NCI-H69 (cell line): ENCODE data around the gene PRRC2C.
"Not testable (repeated sequence)": the region's sequence is repeated elsewhere in the genome, so short reads cannot be mapped to it uniquely, and the experiment has no call there.

Experiments
- DNase-seq: peaks from one replicate; lab custom pipeline; 2025; lab: John Stamatoyannopoulos, UW

The PRRC2C gene

DNA sequence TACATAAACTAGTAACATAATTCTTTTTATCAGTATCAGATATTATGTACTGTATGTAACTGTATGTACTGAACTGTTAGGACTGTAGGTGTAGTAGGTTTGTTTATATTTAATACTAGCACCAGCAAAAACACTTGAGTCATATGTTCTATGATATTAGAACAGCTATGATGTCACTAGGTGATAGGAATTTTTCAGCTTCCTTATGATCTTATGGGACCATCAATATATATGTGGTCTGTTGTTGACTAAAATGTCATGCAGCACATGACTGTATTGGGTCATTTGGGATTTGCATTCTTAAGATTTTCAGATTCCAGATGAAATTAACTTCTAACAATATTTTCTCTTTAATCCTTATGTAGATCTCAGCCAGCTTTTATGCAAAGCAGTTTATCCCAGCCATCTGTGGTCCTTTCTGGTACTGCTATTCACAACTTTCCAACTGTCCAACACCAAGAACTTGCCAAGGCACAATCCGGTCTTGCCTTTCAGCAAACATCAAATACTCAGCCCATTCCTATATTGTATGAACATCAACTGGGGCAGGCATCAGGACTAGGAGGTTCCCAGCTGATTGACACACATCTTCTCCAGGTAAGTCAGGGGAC is 98.4 kb downstream of the PRRC2C start:
- DNase-seq = no peak

DNA sequence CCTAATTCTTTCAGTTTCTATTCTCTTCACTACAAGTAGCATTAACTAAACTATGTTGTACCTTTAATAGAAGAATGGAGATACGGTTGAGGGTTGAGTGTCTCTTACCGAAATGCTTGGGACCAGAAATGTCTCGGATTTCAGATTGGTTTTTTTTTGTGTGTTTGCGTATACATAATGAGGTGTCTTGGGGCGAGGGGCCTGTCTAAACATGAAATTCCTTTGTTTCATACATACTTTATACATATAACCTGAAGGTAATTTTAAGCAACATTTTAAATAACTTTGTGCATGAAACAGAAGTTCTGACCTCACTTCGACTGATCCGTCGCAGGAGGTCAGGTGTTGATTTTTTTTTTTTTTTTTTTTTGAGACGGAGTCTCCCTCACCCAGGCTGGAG is 100.4 kb downstream of the PRRC2C start:
- DNase-seq = peak; percentile 51

DNA sequence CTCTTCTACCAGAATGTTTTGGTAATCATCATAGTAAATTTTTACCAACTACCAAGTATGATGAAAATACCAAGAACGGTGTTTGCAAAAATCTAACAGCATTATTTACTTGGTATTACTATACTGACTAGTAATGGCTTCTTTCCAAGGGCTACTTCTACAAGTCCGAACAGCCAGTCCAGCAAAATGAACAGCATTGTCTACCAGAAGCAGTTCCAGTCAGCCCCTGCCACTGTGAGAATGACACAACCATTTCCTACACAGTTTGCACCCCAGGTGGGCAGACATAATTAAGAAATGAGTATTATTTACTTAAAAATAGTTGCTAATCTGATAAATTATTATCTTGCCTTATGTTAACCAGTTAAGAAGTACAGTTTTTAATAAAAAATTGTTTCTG is 102.9 kb downstream of the PRRC2C start:
- DNase-seq = no peak

DNA sequence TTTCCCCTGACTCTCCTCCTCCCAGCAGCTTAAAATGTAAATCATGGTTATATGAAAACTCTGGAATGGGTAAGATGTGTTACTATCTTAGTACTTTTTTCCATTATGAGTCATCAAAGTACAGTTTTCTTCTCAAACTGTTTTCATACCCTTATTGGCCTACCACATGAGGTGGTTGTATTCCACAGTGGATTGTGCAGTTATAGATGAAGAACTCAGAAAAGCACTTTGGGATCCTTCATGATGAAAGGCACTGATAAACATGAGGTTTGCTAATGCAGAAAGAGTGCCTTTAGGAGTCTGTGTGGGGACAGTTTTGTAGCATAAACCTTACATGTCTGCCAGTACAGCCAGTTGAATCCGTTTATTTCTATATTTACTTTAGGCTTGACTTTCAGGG is 104.7 kb downstream of the PRRC2C start:
- DNase-seq = no peak

DNA sequence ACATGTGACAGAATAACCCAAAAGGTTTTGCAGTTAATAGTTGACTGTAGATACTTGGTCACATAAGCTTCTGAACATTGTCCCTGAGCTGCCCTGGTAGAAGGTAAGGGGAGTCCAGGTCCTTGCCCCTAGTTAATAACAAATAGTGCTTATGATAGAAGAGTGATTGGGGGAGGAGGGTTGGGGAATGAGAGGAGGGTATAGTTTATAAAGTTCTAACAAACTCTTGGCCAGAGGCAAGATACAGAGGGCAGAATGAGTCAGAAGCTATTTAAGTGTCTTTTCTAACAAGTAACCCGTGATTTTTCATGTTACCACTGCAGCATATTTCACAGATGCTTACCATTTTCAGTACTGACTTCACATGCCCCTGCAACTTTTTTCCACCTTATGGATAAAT is 110.0 kb downstream of the PRRC2C start:
- no peak for DNase-seq

DNA sequence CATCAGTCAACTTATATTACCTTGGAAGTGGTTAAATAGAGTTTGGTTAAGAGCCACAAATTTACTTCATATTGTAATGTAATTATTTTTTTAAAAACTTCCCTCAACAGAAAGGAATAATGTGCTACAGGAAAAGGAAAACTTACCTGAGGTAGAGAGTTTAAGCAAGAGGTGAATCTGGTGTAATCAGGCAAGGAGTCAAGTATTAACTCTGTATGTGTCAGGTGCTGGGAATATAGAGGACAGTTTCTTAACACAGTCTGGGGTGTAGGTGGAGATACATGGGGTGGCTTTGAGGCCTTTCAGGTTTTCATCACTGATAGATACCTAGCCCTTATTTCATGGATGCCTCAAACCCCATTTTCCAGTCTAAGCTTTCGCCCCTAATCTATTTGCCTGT is 110.8 kb downstream of the PRRC2C start:
- no peak for DNase-seq

DNA sequence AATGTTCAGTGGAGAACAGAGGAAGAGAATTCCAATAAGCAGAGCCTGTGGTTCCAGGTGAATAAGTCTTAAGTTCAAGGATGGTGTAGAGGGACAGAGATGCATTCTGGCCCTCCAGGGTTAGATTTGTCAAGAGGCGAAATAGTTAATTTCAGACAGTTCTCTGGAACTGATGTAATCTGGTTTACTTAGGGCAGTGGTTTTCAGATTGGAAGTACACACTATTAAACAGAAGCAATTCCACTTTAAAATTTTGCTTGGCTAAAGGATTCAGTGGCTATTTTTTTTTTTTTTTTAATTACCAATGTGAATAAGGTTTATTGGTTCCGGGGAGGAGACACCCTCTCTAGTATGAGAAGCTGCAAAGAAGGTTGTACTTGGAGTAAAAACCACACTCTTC is 111.4 kb downstream of the PRRC2C start:
- DNase-seq = no peak

DNA sequence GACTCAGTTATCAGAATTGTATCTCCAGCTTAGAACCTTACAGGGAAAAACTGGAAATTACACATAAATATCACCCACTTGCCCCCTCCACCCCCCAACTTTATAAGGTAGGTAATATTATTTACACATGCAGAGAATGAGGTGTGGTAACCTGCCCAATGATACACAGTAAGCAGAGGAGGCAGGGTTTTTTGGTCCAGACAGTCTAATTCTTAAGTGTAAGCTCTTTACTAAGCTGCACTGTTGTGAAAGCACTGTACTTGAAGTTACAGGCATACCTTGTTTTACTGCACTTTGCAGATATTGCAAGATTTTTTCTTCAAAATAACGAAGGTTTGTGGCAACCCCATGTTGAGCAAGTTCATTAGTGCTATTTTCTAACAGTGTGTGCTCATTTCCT is 111.9 kb downstream of the PRRC2C start:
- no peak for DNase-seq

DNA sequence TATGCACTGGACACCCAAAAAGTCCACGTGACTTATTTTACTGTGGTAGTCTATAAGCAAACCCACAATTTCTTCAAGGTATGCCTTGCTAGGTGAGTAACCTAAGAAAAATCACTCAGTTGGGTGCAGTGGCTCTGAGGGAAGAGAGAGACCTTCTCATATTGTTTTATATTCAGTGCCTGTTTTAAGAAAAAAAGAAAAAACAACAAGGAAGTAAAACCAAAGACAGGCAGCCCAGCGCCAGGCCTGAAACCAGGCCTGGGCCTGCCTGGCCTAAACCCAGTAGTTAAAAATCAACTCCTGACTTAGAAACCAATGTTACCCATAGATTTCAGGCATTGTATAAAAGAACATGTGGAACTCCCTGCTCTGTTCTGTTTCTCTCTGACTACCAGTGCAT is 115.0 kb downstream of the PRRC2C start:
- DNase-seq = not testable (repeated sequence)

DNA sequence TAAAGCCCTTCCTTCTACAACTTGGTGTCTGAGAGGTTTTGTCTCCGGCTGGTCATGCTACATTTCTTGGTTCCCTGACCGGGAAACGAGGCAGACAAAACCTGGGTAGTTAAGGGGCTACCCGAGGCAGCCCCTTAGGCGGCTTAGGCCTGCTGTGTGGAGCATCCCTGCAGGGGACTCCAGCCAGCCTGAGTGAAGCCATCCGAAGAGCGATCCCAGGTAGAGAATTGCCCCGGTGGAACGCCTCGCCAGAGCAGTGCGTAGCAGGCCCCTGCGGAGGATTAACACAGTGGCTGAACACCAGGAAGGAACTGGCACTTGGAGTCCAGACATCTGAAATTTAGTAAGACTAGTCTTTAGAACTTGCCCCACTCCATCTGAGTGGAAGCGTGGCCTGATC is 115.5 kb downstream of the PRRC2C start:
- DNase-seq = no peak

DNA sequence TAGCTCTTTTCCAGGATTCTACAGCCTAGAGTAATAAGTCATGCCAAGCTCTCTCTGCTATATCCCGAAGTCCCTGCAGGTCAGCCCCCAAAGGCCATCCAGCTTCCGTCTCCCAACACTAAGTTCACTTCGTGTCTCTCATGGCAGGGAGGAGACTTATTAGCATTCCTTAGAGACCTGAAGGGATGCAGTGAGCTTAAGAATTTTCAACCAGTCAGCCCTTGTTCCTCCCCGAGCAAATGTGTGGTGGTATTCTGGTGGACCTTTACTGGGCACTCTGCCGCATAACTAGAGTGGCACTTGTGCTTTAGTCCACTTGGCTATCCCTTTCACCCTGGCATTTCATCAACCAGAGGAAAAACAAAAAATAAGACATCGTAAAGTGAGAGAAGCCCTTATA is 117.7 kb downstream of the PRRC2C start:
- DNase-seq = not testable (repeated sequence)

DNA sequence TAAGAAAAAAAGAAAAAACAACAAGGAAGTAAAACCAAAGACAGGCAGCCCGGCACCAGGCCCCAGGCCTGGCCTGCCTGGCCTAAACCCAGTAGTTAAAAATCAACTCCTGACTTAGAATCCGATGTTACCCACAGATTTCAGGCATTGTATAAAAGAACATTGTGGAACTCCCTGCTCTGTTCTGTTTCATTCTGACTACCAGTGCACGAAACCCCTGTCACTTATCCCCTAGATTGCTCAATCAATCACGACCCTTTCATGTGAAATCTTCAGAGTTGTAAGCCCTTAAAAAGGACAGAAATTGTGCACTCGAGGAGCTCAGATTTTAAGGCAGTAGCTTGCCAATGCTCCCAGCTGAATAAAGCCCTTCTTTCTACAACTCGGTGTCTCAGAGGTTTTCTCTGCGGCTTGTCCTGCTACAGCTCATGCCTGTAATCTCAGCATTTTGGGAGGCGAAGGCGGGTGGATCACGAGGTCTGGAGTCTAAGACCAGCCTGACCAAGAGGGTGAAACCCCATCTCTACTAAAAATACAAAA is 121.1 kb downstream of the PRRC2C start:
- no peak for DNase-seq

DNA sequence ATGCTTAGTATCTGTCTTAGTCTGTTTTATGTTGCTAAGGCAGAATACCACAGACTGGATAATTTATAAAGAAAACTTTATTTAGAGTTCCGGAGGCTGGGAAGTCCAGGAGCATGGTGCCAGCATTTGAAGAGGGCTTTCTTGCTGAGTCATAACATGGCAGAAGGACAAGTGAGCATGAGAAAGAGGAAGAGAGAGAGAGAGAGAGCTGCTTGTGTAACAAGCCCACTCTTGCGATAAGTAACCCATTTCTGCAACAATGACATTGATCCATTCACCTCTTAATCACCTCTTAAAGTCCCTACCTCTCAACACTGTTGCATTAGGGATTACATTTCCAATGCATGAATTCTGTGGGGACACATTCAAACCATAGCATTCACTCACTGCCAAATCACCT is 125.1 kb downstream of the PRRC2C start:
- DNase-seq = no peak

DNA sequence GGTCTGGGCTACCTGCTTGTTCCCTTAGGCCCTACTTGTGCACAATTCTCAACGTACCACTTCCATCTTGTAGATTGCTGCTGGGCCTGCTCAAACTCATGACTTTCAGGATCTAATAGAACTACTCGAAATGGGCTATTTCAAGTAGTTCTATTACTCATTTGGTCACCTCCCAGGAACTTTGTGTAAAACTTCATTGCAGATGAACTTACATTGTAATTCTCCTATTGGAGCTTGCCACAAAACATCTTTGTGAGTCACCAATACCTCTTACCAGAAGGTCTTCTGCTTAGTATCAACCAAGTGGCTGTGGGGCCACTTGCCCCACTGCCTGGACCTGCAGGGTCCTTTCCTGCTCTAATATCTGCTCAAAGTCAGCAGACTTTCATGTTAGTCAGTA is 126.0 kb downstream of the PRRC2C start:
- no peak for DNase-seq

DNA sequence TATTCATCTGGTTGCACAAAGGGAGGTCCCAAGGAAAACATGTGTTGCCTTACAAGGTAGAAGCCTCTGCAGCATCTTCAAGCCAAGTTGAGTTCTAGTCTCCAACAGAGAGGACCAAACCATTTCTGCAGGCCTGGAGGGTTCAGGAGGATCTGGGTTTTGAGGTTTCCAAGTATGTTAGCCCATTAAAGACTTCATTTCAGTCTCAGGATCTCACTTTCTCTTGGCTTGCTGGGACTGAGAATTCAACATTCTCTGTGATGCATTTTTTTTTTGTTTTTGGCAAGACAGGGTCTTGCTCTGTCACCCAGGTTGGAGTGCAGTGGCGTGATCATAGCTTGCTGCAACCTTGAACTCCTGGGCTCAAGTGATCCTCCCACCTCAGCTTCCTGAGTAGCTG is 128.0 kb downstream of the PRRC2C start:
- DNase-seq = no peak

DNA sequence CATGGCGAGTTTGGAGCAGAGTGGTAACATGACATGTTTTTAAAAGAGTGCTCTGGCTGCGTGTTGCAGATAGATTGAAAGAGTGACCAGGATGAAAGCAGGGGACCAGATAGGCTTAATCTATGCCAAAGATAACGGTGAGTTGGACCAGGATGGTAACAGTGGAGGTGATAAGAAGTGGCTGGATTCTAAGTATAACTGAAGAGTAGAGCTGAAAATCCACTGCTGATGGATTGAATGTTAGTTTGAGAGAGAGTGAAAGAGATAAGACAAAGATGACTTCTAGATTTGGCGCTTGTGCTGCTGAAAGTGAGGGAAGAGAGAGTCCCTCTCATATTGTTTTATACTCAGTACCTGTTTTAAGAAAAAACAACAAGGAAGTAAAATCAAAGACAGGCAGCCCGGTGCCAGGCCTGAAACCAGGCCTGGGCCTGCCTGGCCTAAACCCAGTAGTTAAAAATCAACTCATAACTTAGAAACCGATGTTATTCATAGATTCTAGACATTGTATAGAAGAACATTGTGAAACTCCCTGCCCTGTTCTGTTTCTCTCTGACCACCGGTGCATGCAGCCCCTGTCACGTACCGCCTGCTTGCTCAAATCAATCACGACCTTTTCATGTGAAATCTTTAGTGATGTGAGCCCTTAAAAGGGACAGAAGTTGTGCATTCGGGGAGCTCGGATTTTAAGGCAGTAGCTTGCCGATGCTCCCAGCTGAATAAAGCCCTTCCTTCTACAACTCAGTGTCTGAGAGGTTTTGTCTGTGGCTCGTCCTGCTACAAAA is 130.0 kb downstream of the PRRC2C start:
- not testable (repeated sequence) for DNase-seq

DNA sequence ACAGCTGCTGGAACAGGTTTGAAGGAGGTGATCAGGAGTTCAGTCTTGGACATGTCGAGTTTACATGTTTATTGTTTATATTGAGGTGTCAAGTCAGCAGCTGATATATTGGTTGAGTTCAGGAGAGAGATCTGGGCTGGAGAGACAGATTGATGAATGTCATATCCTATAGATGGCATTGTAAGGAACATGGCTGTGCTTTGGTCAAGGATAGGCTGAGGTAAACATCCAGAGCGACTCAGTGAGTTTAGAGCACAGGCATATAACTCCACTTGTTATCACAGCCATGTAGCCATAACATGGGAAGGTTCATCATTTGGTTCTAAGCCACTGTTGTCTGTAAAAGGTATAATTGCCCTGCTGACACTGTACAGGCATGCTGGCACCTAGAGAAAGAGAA is 131.3 kb downstream of the PRRC2C start:
- DNase-seq = no peak

DNA sequence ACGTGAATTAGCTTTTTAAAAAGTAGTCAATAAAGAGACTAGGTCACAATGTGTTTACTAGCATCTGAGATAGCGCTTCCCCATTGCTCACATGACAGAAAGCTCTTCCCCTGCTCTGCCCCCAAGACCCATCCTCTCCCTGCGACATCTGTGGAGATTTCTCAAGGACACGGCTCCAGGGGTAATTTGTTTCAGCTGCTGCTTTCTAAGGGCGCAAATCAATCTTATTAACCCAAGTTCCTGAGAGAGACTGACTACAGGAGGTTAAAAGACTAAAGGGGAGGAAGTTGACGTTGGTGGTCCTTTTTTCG is 136.8 kb downstream of the PRRC2C start, which contains the start of gene MYOCOS:
MYOCOS (plus strand) TSS at position 92 of the 311 bp plus-strand sequence. CDS start 1,641 bp downstream, outside the sequence.
- DNase-seq = no peak

DNA sequence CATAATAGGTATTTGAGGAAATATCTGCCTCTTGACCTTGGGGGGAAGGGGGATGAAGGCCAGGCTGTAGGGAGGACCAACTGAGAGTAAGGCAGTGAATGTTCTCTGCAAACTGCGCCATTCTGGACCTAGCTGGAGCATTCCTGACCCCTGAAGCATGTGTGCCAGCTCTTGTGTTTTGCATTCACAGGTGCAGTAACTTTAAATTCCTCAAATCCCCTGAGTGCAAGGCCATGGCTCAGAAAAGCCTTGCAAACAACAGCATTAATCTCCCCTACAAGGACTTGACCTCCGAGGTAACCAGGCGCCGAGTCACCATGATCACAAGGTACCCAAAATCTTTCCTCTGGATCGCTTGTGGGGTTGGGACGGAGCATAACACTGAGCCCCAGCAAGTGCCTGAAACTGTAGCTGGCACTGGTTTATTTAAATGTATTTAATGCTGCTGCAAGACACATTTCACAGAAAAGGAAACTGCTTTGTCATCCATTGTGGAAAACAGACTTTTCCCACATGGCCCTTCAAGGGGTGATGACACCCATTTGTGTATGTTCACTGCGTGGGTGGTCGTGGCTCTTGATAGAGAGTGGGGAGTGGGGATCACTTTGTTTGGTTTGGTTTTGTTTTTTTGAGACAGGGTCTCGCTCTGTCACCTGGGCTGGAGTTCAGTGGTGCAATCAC is 138.5 kb downstream of the PRRC2C start:
- no peak for DNase-seq

DNA sequence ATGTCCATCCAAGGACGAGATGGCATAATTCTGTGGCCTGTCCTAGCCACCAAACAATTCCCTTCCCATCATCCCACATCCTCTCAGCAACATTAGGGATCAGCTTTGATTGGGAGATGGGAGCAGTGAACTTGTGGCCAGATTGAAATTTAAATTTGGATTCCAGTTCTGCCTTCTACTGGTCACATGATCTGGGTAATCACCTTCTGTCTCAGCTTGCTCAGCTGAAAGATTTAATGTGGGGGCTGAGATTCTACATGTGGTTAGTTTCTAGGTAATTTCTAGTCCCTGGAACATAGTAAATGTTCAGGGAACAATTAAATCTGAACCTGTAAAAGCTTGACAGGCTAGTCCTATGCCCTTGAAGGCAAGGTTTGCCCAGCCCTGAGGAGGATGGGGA is 139.9 kb downstream of the PRRC2C start:
- no peak for DNase-seq

DNA sequence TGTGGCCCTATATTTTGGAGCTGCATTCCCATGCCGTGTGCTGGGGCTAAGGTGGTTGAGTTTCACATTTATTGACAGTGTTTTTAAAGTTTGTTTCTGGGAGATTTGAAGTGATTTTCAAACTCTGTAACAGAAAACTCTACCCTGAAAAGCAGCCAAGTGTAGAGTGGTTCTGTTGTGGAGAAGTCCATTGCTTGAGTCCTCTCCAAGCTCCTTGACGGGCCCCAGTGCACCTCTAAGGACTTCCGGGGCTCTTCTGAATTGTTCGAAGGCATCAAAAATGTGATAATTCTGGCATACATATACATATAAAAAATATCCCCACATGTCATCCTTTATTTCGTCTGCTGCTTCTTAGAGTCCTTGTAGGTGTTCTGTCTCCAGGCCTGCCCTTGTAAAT is 141.7 kb downstream of the PRRC2C start:
- DNase-seq = no peak

DNA sequence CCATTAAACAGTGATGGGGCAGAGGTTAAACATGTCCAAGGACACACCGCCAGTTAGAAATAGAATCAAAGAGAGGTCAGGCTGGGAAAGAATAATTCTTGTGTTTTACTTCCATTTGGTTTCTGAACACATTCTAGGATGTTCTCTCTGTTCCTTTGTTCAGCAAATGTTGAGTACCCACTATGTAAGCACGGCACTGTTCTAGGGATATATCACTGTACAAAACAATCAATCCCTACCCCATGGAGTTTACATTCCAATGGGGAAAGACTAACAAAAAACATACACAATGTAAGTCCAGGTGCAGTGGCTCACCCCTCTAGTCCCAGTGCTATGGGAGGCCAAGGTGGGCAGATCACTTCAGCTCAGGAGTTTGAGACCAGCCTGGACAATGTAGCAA is 142.9 kb downstream of the PRRC2C start:
- DNase-seq = no peak

DNA sequence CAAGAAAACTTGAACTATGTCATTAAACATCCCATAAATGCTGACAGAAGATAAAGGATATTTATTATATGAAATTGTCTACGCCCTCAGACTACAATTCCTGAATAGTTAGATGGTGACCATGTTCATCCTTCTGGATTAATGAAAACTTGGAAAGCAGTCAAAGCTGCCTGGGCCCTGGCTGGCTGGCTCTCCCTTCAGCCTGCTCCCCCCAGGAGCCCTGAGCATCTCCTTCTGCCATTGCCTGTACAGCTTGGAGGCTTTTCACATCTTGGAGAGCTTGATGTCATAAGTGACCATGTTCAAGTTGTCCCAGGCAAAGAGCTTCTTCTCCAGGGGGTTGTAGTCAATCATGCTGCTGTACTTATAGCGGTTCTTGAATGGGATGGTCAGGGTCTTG is 150.3 kb downstream of the PRRC2C start:
- no peak for DNase-seq
